HG02973 (cell line): ENCODE measurements around the gene CDCP2.
"Not testable (repeated sequence)": the region's sequence is repeated elsewhere in the genome, so short reads cannot be mapped to it uniquely, and the experiment has no call there.

Source experiments
- ATAC-seq: cut with Tn5 transposase; IDR thresholded peaks from one replicate; pipeline ENCODE4 v1.9.1; 2021; ENCODE audit warnings: moderate library complexity; ENCODE audit not compliant: unreplicated experiment

CDCP2 gene

DNA sequence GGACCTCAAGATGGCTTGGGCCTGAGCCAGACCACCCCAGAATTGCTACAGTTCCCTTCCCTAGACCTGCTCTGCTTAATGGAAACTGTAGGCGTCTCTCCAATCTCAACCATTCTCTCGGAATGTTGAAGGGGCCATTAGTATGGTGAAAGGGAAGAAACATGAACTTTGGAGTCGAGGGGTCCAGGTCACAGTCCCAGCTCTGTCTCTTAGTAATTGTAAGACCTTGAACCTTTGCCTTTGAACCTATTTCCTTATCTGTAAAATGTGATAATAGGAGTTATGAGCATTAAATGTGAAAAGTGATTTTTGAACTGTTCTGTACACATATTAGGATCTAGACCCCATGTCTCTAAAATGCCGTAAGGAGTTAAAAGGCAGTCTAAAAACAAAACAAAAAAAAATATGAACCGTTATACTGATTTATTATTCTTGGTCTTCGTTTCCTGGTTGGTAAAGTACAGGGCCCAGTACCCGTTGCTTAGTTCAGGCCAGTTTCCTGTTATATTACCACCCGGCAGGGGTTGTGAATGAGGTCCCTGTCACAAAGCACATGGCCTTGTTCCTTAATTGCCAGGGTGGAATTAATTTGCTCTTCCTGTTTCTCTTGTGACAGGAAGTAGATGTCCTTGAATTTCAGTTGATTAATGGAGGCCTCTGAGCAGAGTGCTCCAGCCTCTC is 57.1 kb downstream of the CDCP2 start:
- ATAC-seq = no peak

DNA sequence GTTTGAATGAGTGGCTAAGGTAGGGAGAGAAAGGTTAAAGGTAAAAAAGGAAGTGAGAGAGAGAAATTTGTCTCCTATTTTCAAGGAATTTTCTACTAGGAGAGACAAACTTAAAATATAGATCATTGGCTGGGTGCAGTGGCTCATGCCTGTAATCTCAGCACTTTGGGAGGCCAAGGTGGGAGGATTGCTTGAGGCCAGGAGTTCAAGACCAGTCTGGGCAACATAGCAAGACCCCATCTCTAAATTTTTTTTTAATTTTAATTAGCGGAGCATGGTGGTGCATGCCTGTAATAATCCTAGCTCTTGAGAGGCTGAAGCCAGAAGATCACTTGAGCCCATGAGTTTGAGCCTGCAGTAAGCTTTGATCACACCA is 58.1 kb downstream of the CDCP2 start:
- not testable (repeated sequence) for ATAC-seq

DNA sequence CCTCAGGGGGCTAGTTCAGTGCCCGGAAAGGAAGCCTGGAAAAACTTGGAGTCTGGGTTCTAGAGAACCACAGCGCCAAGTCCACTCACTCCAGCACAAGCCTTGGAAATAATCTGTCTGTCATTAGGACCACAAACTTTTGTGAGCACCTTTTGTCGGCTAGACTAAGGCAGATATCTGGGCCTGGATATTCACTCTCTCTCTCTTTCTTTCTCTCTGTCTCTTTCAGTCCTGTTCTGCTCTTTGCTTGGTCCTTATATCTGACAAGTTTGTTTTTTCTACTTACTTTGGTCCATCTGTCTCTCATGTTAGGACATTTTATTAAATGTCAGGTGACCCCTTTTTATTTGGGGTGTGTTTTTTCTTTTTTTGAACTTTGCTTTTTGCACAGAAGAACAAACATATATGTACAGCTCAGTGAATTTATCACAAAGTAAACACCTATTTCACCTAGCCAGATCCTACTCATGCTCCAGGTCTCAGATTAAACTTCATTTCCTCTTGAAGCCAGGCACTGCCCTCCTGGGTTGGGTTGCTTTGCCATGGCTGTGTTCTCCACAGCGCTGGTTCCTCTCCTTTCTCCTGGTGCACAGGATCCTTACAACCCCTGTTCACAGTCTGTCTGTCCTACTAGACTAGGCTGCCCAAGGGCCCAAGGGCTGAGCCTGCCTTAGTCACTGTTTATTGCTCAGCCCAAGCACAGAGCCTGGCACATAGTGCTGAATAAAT is 58.6 kb downstream of the CDCP2 start:
- no peak for ATAC-seq

DNA sequence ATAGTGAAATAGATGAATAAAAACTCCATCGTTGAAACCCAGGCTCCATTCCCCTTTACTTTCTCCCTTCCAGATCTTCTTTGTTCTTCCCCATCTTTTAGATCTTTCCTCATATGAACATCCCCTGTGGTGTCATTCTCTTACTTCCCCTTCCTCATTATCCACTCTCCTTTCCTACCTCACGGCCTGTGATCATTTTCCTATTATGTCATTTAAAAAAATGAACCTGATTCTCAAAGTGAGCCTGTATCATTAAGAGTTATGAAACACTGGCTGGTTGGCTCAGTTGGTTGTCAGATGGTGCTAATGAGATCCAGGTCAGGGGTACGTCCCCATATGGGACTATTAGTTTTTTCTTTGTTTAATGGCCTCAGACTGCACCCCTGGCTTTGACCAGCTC is 61.1 kb downstream of the CDCP2 start:
- ATAC-seq = no peak

DNA sequence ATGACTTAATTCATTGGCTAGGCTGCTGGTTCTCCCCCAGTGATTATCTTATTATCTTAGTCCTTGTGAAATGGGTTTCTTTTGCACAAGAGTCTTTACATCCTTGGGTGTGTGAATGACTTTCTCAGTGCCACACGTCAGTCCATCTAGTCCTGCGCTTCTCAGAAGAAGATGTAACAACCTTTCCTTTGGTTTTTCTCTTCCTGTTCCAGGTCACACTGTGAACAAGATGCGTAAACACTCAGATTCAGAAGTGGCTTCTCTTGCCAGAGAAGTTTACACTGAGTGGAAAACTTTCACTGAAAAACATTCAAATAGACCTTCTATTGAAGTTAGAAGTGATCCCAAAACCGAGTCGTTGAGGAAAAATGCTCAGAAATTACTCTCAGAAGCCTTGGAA is 64.4 kb downstream of the CDCP2 start:
- ATAC-seq = no peak

GRCh38 chr1:54086754-54087153 is 66.0 kb downstream of the CDCP2 start:
- no peak for ATAC-seq

DNA sequence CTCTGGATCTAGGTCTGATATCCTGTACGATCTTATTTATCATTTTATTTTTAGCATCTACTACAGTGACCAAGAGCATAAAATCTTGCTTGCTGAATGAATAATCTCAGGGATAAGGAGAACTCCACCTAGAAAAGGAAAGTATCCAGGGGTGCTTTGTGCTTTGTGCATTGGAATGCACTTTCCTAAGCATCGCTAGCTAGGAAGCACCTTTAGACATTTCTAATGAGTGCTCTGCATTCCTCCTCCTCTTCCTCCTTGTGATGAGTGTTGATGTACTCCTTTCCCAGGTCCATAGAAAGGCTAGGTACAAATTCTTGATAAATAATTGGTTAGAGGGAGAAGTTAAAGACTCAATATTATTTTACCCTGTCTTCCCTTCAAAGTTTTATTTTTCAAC is 68.0 kb downstream of the CDCP2 start:
- ATAC-seq = no peak
